ENCODE results near the gene SLC17A7.

GRCh38 chr19:49459388-49459787, 18.1 kb upstream of the SLC17A7 start:
- TF ChIP-seq REST (IDR thresholded peaks at IDR 0.05; ENCODE audit: insufficient read depth in 1 of 2, low read depth in 2 of 2, low read length in 2 of 2) = no peak
- TF ChIP-seq POLR2AphosphoS5 (IDR thresholded peaks at IDR 0.05; ENCODE audit: low read depth, low read length) = no peak
- TF ChIP-seq SIN3A (IDR thresholded peaks at IDR 0.05; ENCODE audit: borderline replicate concordance, insufficient read depth, low read length) = no peak
- TF ChIP-seq TAF1 (IDR thresholded peaks at IDR 0.05; ENCODE audit: borderline replicate concordance, insufficient read depth, low read length) = no peak

Data from PFSK-1 (cell line).